DMS 273 (cell line): ENCODE measurements around the gene PLEKHO2.

Experiments
- DNase-seq: peaks from one replicate; lab custom pipeline; 2025; ENCODE audit not compliant: unreplicated experiment; lab: John Stamatoyannopoulos, UW

Gene PLEKHO2

GRCh38 chr15:64891561-64891960 lies 49.8 kb downstream of the PLEKHO2 start:
- no peak for DNase-seq

- DNase-seq: no peak
These were observed 51.2 kb downstream of the PLEKHO2 start for GRCh38 chr15:64892847-64893403.

- peak; percentile 17 for DNase-seq
These were observed 52.0 kb downstream of the PLEKHO2 start for GRCh38 chr15:64893481-64894394.

DNA sequence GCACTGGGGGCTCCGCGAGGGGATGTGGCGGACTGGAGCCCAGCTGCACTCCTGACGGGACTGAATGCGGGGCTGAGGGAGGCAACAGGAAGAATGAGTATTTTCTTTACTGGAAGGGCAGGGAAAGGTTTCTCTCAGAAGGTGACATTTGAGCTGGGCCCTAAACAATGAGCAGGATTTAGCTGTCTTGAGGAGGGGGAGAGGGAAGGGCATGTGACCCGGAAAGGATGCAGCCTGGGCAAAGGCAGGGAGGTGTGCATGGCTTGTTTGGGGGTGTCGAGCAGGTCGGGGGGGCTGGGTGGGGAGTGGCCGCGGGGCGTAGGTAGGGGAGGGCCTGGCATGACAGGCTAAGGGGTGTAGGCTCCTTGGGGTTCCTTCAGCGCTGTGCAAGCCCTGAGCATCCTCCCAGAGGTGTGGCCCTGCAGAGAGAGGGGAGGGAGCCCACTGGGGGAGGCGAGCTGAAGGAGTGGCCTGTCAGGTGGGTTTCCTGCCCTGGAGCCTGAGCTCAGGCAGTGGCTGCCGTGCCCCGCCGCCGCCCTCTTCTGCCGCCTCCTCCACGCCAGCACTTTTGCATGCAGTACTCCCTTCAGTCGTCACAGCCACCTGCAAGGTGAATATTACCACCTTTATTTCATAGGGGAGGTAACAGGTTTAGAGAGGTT lies 52.8 kb downstream of the PLEKHO2 start:
- DNase-seq: no peak

DNA sequence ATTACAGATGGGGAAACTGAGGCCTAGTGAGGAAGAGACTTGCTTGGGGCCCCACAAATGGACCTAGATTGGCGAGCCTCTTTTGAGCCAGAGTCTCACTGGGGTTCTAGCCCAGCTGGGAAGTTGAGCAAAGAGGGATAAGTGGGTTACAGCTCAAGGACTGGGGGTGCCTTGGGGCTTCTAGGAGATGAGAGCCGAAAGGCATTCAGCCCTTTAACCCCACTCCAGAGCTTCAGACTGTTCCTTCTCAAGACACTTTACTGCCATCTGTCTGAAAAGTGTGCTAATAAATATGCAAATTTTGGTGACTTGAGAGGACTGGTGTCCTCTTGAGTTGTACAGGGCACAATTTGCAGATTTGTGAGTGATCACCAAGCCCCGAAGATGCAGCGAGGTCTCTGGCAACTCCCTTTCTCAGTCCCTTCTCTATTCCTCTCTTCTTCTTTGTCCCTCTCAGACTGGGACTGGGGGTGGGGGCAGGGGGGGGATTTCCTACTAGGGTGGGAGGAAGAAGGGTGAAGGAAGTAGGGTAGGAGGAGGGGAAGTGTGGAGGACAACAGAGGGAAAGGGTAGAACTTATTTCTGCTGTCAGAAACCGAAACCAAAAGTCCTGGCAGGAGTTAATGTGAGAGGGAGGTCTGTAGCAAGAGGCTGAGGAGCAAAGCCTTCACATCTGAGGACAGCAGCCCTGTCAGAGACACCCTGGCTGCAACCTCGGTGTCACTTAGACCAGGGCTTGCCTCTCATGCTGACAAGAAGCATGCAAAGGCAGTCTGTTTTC lies 53.8 kb downstream of the PLEKHO2 start:
- DNase-seq: peak; percentile 7

DNA sequence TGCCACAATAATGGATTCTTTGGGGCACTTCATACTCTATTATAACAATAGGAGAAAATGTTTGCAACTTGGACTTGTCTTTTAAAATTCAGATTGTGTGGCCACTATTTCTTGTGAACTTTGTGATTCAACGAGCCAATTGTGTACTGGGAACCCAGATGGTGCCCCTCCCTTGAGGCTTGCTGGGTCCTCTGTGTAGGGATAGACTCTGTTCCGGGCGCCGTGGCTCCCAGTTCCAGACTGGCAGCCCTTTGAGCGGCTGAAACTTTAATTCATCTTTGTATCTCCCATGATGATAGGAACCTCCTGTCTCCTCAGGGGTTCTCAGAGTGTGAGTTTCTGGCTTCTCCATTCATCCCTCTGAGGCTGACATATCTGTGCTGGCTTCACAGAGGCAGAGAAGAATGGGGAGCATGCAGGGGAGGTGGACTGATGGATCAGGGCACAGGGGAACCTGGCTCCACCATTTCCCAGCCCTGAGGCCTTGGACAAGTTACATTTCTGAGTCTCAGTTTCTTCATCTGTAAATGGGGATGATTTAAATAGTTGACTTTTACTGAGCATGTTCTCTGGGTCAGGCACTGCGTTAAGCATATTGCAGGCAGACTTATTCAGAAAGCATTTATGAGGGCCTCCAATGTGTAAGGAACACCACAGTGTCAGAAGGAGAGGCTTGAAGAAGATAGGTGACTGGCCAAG lies 54.8 kb downstream of the PLEKHO2 start:
- no peak for DNase-seq

DNA sequence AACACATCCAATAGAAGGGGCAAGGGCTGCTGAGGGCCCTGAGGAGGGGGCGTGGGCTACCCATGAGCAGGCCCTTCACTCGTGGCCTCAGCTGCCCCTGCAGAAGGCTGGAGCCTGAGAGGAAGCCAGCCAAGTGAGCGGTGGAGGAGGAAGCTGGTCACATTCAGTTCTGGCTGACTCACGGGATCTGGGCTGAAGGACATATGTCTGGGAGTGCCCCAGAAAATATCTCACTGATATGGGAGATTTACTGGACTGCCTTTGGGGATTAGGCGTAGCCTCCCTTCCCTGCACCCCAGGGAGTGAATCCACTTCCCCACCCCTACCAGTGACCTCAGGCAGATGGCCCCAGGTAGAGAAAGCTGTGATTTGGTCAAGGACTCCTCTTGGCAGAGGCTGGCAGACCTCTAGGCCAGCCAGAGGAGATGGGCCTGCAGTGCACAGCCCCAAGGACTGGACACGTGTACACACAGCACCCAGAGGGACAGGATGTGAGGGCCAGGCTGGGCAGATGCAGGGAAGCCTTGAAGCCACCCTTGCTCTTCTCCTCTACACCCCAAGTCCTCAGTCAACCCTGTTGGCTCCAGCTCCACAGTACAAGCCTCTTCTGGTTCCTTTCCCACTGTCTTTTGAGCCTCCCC lies 55.8 kb downstream of the PLEKHO2 start:
- DNase-seq: no peak

- DNase-seq: no peak
These were observed 56.7 kb downstream of the PLEKHO2 start for GRCh38 chr15:64898406-64898805.

GRCh38 chr15:64901141-64901540 lies 59.4 kb downstream of the PLEKHO2 start:
- no peak for DNase-seq

GRCh38 chr15:64901914-64902313 lies 60.2 kb downstream of the PLEKHO2 start:
- DNase-seq: no peak

DNA sequence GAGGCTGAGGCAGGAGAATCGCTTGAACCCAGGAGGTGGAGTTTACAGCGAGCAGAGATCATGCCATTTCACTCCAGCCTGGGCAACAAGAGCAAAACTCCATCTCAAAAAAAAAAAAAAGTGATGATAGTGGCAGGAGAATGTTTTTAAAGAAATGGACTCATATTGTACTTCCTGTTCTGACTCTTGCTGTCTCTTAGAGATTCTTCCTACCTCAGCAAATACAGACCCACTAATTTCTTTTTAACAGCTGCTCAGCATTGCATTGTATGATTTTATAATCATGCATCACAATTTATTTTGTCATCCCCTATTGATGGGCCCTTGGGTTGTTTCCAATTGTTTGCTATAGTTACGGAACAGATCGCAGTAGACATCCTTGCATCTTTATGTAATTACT lies 61.1 kb downstream of the PLEKHO2 start:
- no peak for DNase-seq

DNA sequence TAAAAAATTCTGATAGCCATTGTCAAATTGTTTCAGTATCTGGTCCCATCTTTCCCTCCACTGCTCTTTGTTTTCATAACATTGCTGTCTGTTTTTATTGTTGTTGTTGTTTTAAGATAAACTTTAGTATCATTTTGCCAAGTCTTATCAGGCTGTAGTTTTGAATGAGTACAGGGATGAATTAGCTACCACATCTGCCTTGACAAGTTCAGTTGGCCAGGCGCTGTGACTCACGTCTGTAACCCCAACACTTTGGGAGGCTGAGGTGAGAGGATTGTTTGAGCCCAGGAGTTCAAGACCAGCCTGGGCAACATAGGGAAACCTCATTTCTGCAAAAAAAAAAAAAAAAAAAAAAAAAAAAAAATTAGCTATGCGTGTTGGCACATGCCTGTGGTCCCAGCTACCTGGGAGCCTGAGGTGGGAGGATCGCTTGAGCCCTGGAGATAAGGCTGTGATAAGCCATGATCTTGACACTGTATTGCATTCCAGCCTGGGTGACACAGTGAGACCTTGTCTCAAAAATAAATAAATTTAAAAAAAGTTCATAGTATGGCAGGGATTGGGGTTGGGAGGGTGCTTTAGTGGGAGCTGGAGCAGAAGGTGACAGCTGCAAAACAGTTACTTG lies 61.7 kb downstream of the PLEKHO2 start:
- DNase-seq: no peak

DNA sequence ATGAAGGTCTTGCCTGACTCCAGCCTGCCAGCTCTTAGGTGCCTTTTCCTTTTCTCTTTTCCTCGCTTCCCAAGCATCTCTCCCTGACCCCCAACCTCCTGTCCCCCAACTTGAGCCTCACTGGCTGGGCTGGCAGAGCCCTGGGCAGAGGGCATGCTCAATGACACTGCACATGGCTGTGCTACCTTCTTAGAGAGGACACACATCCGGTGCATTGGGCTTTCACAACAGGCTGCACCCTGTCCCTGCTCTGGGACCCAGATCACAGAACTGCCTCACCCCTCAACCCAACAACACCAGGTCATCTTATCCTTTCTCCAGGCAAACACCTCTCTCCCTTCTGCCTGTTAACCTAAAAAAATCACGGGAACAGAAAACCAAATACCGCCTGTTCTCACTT lies 62.5 kb downstream of the PLEKHO2 start:
- no peak for DNase-seq

DNA sequence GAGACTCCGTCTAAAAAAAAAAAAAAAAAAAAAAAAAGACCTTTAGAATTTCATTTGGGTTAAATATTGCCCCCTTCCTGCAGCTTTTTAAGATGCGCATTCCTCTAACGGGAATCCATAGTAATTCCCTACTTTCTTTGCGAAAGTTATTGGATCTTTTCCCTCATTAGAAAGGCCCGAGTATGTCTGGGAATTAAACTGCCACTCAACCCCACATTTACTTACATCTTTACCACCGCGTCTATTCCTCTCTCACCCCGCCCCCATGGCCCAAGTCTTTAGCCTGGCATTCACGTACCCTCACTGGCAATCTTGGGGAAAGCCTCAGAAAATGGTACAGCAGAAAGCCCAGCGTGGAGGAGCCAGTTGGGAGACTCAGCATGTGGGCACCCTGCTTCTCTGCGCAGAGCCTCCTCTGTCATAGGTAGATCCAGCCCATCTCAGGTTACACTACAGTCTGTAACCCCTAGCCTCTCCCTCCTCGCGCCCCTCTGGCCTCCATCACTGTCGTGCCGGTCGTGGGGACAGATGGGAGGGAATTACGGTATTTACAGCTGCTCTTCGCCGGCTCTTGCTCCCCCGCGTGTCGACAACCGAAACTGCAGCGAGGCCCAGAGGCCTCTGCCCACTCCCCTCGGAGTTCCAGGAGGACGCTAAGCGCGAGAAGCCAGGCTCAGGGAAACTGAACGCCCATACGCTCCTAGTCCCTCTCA lies 63.6 kb downstream of the PLEKHO2 start:
- DNase-seq: no peak

DNA sequence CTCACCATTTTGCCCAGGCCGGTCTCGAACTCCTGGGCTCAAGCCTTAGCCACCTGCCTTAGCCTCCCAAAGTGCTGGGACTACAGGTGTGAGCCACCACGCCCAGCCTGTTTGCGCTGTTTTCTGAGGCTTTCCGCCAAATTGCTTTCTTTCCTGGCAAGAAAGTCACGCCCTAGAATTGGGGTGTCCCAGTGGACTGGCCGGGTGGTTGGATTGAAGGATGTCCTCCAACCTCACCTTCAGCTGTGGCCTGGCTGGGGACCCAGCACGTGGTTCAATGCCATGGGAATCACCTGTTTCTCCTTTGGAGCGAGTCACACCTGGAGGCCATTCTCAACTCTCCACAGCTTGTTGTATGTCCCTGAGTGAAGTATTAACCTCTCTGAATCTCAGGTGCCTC lies 64.2 kb downstream of the PLEKHO2 start:
- no peak for DNase-seq

GRCh38 chr15:64906402-64906801 lies 64.7 kb downstream of the PLEKHO2 start:
- no peak for DNase-seq

GRCh38 chr15:64907991-64908390 lies 66.3 kb downstream of the PLEKHO2 start:
- DNase-seq: no peak

GRCh38 chr15:64909546-64909945 lies 67.8 kb downstream of the PLEKHO2 start:
- DNase-seq: no peak
